GM19463 (cell line): ENCODE data around the gene ZNF101.
A peak's percentile ranks its signal among the peaks of the same experiment; 100 is the strongest.
"Not testable (repeated sequence)": the region's sequence is repeated elsewhere in the genome, so short reads cannot be mapped to it uniquely, and the experiment has no call there.

Source experiments
- ATAC-seq: cut with Tn5 transposase; IDR thresholded peaks from one replicate; pipeline ENCODE4 v1.9.1; 2021; ENCODE audit warnings: mild to moderate bottlenecking, moderate library complexity; ENCODE audit not compliant: unreplicated experiment

Gene ZNF101

DNA sequence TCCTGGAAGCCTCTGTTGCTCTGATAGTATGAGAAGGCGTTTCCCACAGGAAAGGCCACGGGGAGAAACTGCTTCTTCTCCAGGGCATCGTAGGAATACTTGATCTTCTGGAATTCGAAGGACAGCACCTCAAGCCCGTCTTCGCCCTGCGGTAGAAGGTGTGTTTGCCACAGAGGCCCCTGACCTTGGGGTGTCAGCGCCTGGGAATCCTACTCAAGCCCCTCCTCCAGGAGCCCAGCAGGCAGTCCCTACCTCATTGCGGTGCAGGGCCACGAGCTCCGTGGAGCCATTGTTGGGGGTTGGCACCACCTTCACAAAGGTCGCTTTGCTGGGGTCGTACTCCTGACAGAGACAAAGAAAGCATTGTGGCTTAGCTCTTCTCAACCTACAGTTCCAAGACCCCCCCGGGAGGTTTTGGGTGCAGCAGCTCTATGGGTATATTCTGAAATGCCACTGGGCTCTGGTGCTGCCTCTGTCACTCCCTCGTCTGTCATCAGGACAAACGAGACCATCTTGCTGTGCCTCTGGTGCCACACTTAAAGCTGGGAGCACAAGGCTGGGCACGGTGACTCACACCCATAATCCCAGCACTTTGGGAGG, 8.9 kb upstream of the ZNF101 start:
- no peak for ATAC-seq

DNA sequence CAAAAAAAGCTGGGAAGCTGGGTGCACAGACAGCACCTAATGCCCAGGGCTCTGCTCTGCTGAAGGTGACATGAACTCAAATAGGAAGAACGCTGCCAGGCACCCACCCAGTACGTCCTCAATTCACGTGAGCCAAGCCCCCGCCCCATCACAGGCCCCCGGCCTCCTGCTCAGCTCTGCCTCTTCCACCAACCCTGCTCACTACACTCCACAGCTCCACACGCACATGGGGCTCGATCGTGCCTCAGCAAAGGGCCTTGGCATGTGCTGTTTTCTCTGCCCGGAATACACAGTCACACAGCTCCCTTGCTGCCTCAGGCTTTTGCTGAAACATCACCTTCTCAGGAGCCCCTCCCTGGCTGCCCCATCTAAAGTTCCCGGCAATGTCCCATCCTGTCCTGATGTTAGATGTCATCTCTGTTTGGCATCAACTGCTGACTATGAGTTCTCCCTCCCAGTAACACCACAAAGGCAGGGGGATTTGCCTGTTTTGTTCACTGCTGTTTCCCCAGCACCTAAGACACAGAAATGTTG, 7.4 kb upstream of the ZNF101 start:
- no peak for ATAC-seq

DNA sequence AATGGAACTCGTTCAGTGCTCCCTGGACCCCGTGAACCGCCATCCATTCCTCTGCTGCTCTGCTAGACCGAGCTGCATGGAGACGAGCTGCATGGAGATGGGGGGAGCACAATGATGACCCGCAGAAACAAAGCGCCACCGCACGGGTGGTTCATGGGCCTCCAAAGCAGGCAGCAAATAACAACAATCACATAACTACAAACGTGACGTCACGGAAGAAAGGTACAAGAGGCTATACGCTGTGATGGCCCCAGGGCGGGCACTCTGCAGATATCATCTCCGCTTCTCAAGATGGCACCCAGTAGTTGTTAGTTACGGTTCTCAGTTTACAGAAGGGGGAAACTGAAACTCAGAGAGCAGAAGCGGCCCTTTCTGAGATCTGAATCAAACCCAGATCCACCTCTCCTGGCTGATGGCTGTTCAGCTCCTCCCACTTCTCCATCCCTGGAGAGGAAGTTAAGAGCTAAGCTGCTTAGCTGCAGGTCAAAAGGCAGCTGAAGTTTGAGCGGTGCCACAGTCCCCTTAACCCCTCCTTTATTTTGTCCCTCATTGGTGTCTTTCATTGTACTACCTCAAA, 6.9 kb upstream of the ZNF101 start:
- ATAC-seq: peak; percentile 20

DNA sequence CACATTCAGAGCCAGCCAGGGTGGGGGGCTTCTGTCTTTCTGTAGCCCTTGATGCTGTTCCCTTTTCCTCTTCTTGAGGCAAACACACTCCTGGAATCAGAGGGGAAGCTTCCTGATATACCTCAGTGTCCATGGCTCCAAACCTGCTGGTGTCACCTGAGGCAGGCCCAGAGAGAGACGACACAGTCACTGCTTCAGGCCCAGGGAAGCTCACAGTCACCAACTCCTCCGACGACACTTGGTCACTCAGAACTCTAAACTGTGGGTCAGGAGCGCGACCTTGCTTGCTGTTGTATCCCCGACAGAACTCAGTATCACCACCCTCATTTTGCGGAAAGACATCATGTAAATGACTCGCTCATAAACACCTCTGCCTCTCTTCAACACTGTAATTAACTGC, 6.3 kb upstream of the ZNF101 start:
- no peak for ATAC-seq

DNA sequence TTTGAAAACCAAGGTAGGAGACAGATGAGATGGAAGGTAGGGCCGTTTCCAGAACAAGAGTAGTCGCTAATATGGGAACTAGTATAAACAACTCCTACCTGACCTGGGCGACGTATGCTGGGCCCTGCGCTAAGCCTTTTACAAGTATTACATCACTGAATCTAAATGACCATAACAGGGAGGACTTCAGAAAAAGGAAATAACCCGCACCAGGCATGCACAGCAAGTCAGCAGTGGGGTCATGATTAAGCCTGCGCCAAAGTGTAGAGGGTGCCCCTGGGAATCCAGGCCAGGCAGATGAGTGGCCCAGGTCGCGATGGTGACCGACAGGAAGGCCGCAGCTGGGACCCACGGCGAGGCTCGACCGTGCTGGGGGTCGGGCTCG, 5.8 kb upstream of the ZNF101 start:
- ATAC-seq: no peak

DNA sequence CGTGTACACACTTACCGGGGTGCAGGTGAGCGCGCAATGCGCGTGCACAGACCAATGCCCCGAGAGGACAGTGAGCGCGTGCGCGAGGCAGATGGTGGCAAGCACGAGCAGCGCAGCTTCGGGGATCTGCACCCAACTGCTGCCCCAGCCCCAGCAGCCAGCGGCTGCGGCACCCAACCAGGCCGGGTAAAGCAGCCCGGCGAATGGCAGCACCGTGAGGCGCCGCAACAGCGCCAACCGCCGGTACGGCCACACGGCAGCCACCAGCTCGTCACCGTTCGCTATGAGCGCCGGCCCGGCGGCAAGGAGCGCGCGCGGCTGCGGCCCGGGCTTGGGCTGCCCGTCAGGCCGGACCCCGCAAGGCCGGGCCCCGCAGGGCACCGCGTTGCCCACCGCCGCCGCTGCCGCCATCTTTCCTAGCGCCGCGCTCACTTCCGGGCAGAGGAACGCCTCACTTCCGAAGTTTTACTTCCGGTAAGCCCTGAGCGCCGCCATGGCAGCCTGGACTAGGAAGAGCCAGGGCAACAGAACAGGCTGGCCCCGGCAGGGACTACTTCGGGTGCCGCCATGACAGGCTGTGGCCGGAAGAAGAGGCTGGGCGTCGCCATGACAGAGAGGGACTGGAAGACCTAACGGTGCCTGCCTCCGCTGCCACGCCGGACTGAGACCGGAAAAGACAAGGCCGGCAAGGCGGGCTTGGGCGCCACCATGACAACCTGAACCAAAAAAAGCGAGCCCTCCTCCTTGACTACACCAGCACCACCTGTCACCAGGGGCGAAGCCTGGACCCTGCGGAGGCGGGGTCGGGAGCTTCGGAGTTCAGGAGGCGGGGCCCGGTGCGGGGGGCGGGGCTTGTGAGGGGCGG, 5.2 kb upstream of the ZNF101 start, which contains the start of gene ATP13A1:
Gene ATP13A1 (minus strand): TSS at position 421 of the 865 bp plus-strand sequence. CDS start 10 bp downstream, at position 411.
- ATAC-seq: peak; percentile 72

DNA sequence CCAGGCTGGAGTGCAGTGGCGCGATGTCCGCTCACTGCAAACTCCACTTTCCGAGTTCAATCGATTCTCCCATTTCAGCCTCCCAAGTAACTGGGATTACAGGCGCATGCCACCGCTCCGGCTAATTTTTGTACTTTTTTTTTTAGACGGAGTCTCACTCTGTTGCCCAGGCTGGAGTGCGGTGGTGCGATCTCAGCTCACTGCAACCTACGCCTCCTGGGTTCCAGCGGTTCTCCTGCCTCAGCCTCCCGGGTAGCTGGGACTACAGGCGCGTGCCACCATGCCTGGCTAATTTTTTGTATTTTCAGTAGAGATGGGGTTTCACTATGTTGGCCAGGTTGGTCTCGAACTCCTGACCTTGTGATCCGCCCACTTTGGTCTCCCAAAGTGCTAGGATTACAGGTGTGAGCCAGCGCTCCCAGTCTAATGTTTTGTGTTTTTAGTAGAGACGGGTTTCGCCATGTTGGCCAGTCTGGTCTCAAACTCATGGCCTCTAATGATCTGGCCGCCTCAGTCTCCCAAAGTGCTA, 3.2 kb upstream of the ZNF101 start:
- not testable (repeated sequence) for ATAC-seq

DNA sequence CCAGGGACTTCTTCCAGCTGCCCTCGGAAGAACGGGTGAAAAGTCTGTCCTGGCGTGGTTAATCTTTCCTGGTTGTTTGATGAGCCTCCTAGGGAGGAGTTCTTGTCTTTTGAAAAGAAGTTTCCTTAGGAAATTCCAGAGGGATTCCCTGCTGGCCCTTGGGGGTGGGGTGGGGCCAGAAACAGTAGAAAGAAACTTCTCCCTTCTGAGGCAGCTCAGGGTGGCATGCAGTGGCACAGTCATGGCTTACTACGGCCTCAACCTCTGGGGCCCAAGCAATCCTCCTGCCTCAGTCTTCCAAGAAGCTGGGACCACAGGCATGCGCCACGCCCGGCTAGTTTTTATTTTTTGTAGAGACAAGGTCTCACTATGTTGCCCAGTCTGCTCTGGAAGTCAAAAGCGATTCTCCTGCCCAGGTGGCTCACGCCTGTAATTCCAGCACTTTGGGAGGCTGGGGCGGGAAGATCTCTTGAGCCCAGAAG, 1.5 kb downstream of the ZNF101 start:
- no peak for ATAC-seq

DNA sequence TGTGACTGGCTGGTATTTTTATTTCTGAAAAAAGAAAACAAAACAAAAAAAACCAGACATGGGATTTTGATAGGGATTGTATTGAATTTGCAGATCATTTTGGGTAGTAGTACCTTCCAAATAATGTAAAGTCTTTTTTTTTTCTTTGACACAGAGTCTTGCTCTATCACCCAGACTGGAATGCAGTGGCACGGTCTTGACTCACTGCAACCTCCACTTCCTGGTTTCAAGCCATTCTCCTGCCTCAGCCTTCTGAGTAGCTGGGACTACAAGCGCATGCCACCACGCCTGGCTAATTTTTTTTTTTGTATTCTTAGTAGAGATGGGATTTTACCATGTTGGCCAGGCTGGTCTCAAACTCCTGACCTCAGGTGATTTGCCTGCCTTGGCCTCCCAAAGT, 4.2 kb downstream of the ZNF101 start:
- no peak for ATAC-seq

DNA sequence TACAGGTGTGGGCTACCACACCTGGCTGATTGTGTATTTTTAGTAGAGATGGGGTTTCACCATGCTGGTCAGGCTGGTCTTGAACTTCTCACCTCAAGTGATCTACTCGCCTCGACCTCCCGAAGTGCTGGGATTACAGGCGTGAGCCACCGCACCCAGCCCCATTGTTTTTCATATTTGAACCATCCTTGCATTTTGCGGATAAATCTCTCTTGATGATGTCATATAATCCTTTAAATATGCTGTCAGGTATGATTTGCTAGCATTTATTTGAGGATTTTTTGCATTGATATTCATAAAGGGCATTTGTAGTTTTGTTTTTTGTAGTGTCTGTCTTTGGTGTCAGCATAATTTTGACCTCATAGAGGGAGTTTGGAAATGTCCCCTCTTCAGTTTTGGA, 5.7 kb downstream of the ZNF101 start:
- ATAC-seq: no peak

DNA sequence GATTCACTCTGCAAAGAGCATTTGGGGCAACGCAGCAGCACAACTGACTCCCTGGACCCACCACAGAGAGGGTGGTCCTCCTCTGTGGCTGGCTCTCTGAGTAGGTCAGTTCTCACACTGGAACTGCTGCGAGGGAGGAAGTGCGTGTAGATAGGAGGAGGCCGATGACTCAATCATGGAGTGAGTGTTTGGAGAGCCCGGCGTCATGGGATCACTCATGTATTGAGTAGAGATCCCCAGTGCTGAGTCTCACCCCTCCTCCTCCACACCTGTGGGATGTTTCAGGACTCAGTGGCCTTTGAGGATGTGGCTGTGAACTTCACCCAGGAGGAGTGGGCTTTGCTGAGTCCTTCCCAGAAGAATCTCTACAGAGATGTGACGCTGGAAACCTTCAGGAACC, 8.9 kb downstream of the ZNF101 start:
- no peak for ATAC-seq

DNA sequence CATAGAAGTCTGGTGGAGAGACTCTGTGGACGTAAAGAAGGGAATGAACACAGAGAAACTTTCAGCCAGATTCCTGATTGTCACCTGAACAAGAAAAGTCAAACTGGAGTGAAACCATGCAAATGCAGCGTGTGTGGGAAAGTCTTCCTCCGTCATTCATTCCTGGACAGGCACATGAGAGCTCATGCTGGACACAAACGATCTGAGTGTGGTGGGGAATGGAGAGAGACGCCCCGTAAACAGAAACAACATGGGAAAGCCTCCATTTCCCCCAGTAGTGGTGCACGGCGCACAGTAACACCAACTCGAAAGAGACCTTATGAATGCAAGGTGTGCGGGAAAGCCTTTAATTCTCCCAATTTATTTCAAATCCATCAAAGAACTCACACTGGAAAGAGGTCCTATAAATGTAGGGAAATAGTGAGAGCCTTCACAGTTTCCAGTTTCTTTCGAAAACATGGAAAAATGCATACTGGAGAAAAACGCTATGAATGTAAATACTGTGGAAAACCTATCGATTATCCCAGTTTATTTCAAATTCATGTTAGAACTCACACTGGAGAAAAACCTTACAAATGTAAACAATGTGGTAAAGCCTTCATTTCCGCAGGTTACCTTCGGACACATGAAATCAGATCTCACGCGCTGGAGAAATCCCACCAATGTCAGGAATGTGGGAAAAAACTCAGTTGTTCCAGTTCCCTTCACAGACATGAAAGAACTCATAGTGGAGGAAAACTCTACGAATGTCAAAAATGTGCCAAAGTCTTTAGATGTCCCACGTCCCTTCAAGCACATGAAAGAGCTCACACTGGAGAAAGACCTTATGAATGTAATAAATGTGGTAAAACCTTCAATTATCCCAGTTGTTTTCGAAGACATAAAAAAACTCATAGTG, 10.8 kb downstream of the ZNF101 start:
- no peak for ATAC-seq

DNA sequence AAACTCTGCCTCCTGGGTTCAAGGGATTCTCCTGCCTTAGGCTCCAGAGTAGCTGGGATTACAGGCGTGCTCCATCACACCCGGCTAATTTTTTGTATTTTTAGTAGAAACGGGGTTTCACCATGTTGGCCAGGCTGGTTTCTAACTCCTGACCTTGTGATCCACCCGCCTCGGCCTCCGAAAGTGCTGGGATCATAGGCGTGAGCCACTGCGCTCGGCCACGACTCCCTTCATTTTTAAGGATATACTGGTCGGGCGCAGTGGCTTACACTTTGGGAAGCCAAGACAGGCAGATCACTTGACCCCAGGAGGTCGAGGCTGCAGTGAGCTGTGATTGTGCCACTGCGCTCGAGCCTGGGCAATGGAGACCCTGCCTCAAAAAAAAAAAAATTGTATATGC, 17.5 kb downstream of the ZNF101 start:
- ATAC-seq: not testable (repeated sequence)

DNA sequence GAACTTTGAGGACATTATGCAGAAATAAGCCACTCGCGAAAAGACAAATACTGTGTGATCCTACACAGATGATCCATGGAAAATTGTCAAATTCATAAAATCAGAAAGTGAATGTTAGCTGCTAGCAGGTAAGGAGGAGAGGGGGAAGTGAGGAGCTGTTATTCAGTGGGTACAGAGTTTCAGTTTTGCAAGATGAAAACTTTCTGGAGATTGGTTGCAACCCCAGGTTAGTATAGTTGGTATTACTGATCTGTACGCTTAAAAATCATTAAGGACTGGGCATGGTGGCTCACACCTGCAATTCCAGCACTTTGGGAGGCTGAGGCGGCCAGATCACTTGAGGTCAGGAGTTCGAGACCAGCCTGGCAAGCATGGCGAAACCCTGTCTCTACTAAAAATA, 17.9 kb downstream of the ZNF101 start:
- ATAC-seq: no peak

DNA sequence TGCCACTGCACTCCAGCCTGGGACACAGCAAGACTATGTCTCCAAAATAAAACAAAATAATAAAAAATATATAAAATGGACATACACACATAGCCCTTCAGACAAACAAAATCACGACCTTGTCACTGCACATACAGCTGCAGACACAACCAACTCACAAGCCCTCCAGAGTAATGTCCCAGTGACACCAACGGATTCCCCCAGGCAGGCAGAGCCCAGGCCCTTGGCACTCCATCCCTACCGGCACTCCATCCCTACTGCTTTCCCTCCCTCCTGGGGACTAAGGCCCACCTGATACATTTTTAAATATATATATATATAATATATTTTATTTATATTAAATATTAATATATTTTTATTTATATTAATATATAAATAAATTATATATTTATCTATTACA, 18.5 kb downstream of the ZNF101 start:
- ATAC-seq: no peak

DNA sequence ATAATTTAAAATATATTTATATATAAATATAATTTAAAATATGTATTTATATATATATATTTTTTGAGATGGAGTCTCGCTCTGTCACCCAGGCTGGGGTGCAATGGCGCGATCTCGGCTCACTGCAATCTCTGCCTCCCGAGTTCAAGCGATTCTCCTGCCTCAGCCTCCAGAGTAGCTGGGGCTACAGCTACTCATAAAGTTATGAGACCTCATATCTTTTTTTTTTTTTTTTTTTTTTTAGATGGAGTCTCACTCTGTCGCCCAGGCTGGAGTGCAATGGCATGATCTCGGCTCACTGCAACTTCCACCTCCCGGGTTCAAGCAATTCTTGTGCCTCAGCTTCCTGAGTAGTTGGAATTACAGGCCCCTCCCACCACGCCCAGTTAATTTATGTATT, 20.4 kb downstream of the ZNF101 start:
- ATAC-seq: not testable (repeated sequence)

DNA sequence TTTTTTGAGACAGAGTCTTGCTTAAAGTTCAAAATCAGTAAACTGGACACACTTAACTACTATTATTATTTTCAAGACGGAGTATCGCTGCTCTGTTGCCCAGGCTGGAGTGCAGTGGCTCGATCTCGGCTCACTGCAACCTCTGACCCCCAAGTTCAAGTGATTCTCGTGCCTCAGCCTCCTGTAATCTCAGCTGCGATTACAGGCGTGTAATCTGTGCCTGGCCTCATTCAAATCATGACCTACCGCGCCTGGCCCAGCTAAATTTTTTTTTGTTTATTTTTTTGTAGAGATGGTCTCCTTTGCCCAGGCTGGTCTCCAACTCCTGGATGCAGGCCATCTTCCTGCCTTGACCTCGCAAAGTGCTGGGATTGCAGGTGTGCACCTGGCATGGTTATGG, 23.0 kb downstream of the ZNF101 start:
- no peak for ATAC-seq

DNA sequence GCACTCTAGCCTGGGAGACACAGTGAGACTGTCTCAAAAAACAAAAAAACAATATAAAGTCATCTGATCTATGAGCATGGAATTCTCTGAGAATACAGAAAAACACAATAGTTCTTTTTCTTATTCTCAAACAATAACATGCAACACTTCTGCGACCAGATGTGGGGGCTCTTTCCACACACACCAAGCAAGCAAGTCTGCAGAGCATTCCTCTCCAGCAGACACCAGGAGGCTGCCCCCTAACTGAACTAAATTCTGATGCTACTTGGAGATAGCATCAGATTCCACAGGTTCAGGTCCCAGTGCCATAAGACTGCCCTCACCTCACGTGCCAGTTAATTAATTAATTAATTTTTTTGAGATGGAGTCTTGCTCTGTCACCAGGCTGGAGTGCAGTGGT, 27.7 kb downstream of the ZNF101 start:
- no peak for ATAC-seq

DNA sequence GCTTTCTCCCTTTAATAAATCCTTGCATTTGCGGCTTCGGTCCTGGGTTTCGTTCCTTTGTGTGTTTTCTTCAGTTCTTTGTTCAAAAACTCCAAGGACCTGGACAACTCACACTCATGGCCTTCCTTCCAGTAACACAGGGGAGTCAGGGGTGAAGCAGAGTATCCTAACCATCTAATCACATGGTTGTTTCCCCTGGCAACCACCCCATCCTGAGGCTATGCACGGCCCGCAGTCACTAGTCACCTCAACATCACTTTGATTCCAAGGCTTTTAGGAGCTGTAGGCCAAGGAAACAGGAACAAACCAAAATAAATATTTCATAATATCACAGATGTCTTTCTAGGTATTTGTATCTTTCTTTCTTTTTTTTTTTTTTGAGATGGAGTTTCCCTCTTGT, 28.9 kb downstream of the ZNF101 start:
- ATAC-seq: no peak

DNA sequence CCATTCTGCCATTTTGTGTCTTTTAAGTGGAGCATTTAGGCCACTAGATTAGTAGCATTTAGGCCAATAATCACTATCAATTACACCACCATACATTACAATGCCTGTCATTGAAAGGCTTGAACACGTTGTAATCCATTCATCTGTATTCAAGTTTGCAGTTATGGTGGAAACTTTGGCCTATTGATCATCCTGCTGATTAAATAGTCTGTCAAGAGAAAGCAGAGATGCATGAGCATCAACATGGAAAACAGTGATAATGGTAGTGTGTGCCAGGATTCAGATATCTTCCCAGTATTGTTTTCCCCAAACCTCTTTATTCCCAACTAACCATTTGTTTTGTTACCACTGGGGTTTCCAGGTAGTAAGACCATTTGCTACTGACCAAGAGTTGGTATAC, 31.9 kb downstream of the ZNF101 start:
- ATAC-seq: not testable (repeated sequence)
